ENCODE results near the gene FHAD1. TPM values are rescaled to one million over a fixed set of nuclear protein-coding genes. Genes with fewer than 3 reads are reported as not detected.

The FHAD1 gene
- total RNA-seq, 3 donors from 2014 or later (not counting 1 experiment from before 2014, with no cell fraction given), result 0.72 to 1.9 (median 1.7) TPM

DNA sequence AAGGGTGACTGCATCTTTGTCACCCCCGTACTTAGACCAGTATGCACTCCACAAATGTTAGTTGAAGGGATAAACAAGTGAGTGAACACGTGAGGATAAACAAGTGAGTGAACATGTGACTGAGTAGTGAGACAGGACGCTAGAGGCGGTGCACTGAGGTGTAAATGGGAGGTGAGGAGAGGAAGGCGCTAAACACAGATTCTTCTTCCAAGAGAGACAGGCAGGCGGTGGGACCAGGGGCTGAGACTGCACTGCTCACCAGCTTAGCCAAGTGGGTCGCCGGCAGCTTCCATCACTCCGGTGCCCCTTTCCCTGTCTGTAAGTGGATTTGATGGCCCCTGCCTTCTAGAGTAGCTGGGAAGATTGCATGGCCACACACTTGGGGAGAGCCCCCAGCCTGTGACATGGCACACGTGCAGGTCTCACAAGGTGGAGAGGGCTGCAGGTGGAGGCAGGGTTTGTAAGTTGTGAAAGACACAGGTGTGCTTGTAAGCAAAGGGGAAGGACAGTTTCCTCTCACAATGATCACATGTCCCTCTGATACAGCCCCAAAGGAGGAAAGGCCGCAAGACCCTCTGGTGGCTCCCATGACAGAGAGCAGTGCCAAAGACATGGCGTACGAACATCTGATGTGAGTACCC, 115.2 kb downstream of the FHAD1 start:
- Mint-ChIP-seq H3K9me3 (no peaks in the 10 kb centered on the region), H3K4me1 (peaks cover 14 to 21% of the 10 kb centered on the region in 2 donors), H3K4me3 (no peak overlapping the region), H3K36me3 (no peaks in the 10 kb centered on the region), H3K27me3 (ENCODE audit: low read depth in 2 of 2) (peaks cover 0 to 5% of the 10 kb centered on the region in 2 donors), H3K27ac (peak overlapping the region in 1 of 2 donors; percentile 42)
- TF ChIP-seq CTCF (IDR thresholded peaks at IDR 0.05), result no peak
- H3K27ac ChIP-seq (ENCODE audit: low read length), result no peak overlapping the region
- H3K4me1 ChIP-seq (ENCODE audit: control insufficient read depth, insufficient read depth, low read length), result no peaks in the 10 kb centered on the region
- DNase-seq, result no peak
- no peaks in the 10 kb centered on the region for H3K27me3 ChIP-seq (ENCODE audit: control insufficient read depth, insufficient read depth, low read length)
- H3K4me3 ChIP-seq (ENCODE audit: low read length), result no peak overlapping the region
- ATAC-seq, result peak; percentile 27 to 29 (median 29)
- intact Hi-C loops (cut with micrococcal nuclease), result no loop called here
- 82% methylated on average over 13 of the region's 13 CpGs for WGBS (ENCODE audit: insufficient coverage)
- no peaks in the 10 kb centered on the region for H3K36me3 ChIP-seq (ENCODE audit: control insufficient read depth, insufficient read depth, low read length)
- no peaks in the 10 kb centered on the region for H3K9me3 ChIP-seq (ENCODE audit: control insufficient read depth, insufficient read depth, low read length)

- no peaks in the 10 kb centered on the region for H3K27me3 ChIP-seq (ENCODE audit: control insufficient read depth, insufficient read depth, low read length)
- H3K36me3 Mint-ChIP-seq, result no peaks in the 10 kb centered on the region
- H3K27me3 Mint-ChIP-seq (ENCODE audit: low read depth in 2 of 2), result peaks cover 0 to 5% of the 10 kb centered on the region in 2 donors
- H3K27ac Mint-ChIP-seq, result no peak overlapping the region
- peaks cover 14 to 21% of the 10 kb centered on the region in 2 donors for H3K4me1 Mint-ChIP-seq
- 91% methylated on average over 4 of the region's 4 CpGs for WGBS (ENCODE audit: insufficient coverage)
- no peaks in the 10 kb centered on the region for H3K36me3 ChIP-seq (ENCODE audit: control insufficient read depth, insufficient read depth, low read length)
- H3K27ac ChIP-seq (ENCODE audit: low read length), result no peak overlapping the region
- no peak overlapping the region for H3K4me3 Mint-ChIP-seq
- H3K9me3 ChIP-seq (ENCODE audit: control insufficient read depth, insufficient read depth, low read length), result no peaks in the 10 kb centered on the region
- DNase-seq (no peak), ATAC-seq (no peak)
- TF ChIP-seq CTCF (IDR thresholded peaks at IDR 0.05), result no peak
- H3K4me1 ChIP-seq (ENCODE audit: control insufficient read depth, insufficient read depth, low read length), result no peaks in the 10 kb centered on the region
- H3K4me3 ChIP-seq (ENCODE audit: low read length), result no peak overlapping the region
- intact Hi-C loops (cut with micrococcal nuclease), result no loop called here
- H3K9me3 Mint-ChIP-seq, result no peaks in the 10 kb centered on the region
Observed at GRCh38 chr1:15362737-15363128, 115.7 kb downstream of the FHAD1 start.

DNA sequence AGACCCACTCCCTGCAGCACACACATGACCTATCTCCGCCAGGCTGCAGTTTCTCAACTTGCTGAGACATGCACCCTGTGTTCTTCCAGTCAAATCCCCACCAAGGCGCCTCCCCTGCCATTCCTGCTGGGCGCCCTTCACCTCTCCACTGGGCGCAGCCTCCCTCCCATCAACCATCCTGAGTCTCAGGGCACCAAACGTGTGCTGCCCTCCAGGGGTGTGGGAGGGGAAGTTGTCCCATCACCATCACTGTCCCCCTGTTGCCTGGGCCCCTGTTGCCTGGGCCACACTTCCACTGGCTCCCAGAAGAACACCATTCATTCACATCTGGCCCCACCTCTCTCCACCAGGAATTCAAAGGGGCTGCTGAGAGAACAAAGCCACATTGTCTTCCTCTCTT, 117.7 kb downstream of the FHAD1 start:
- no peak for TF ChIP-seq CTCF (IDR thresholded peaks at IDR 0.05)
- Histone ChIP-seq H3K27me3 (ENCODE audit: control insufficient read depth, insufficient read depth, low read length) (no peaks in the 10 kb centered on the region), H3K9me3 (ENCODE audit: control insufficient read depth, insufficient read depth, low read length) (no peaks in the 10 kb centered on the region), H3K4me3 (ENCODE audit: low read length) (no peak overlapping the region), H3K36me3 (ENCODE audit: control insufficient read depth, insufficient read depth, low read length) (no peaks in the 10 kb centered on the region), H3K27ac (ENCODE audit: low read length) (no peak overlapping the region), H3K4me1 (ENCODE audit: control insufficient read depth, insufficient read depth, low read length) (peaks cover 2% of the 10 kb centered on the region)
- intact Hi-C loops (cut with micrococcal nuclease), result loop anchor here (1.0 kb wide), 1 partner anchor 41 kb away; no protein-coding TSS in a partner anchor
- Mint-ChIP-seq H3K4me1 (peaks cover 24 to 31% of the 10 kb centered on the region in 2 donors), H3K27ac (no peak overlapping the region), H3K9me3 (no peaks in the 10 kb centered on the region), H3K4me3 (no peak overlapping the region), H3K36me3 (no peaks in the 10 kb centered on the region), H3K27me3 (ENCODE audit: low read depth in 2 of 2) (peaks cover 0 to 5% of the 10 kb centered on the region in 2 donors)
- DNase-seq (peak in 1 of 2 donors; percentile 49), ATAC-seq (peak; percentile 48 to 74 (median 72))
- 72% methylated on average over 5 of the region's 5 CpGs for WGBS (ENCODE audit: insufficient coverage)

- Histone ChIP-seq H3K27ac (ENCODE audit: low read length) (no peak overlapping the region), H3K27me3 (ENCODE audit: control insufficient read depth, insufficient read depth, low read length) (no peaks in the 10 kb centered on the region), H3K4me3 (ENCODE audit: low read length) (no peak overlapping the region), H3K36me3 (ENCODE audit: control insufficient read depth, insufficient read depth, low read length) (no peaks in the 10 kb centered on the region), H3K9me3 (ENCODE audit: control insufficient read depth, insufficient read depth, low read length) (no peaks in the 10 kb centered on the region), H3K4me1 (ENCODE audit: control insufficient read depth, insufficient read depth, low read length) (peaks cover 2% of the 10 kb centered on the region)
- intact Hi-C loops (cut with micrococcal nuclease), result no loop called here
- TF ChIP-seq CTCF (IDR thresholded peaks at IDR 0.05), result no peak
- DNase-seq (no peak), ATAC-seq (peak in 1 of 3 donors; percentile 59)
- H3K36me3 Mint-ChIP-seq, result no peaks in the 10 kb centered on the region
- peak overlapping the region; percentile 5 to 38 for H3K27ac Mint-ChIP-seq
- no peaks in the 10 kb centered on the region for H3K9me3 Mint-ChIP-seq
- WGBS (ENCODE audit: insufficient coverage), result 24% methylated on average over 1 of the region's 1 CpG
- H3K4me1 Mint-ChIP-seq, result peaks cover 17 to 36% of the 10 kb centered on the region in 2 donors
- peaks cover 0 to 5% of the 10 kb centered on the region in 2 donors for H3K27me3 Mint-ChIP-seq (ENCODE audit: low read depth in 2 of 2)
- H3K4me3 Mint-ChIP-seq, result no peak overlapping the region
Observed at GRCh38 chr1:15368888-15369287, 121.9 kb downstream of the FHAD1 start.
